GM11168 (cell line): Measurements from ENCODE around the gene PPAT.
"Not testable (repeated sequence)": the region's sequence is repeated elsewhere in the genome, so short reads cannot be mapped to it uniquely, and the experiment has no call there.

Source experiments
- in situ Hi-C: fragments of 300-500 bp; cut with MboI; formaldehyde crosslinking; loops from one replicate; pipeline ENCODE4 v1.12.0; 2022; ENCODE audit warnings: low sequenced_read_pairs; ENCODE audit not compliant: unreplicated experiment

The PPAT gene

GRCh38 chr4:56435140-56435926 lies at the start of gene PPAT:
Gene PPAT, minus strand, starts transcription at chr4:56435615. Its CDS starts 138 bp downstream, at chr4:56435477.
- in situ Hi-C loops, result no loop called here

GRCh38 chr4:56480691-56481090 lies 45.3 kb upstream of the PPAT start:
- in situ Hi-C loops, result no loop called here

GRCh38 chr4:56477192-56477702 lies 41.8 kb upstream of the PPAT start:
- in situ Hi-C loops, result no loop called here

GRCh38 chr4:56475917-56476316 lies 40.5 kb upstream of the PPAT start:
- in situ Hi-C loops, result no loop called here

- in situ Hi-C loops, result no loop called here
Observed at GRCh38 chr4:56469489-56470210, 34.2 kb upstream of the PPAT start.

- in situ Hi-C loops, result no loop called here
Observed at GRCh38 chr4:56468097-56468422, 32.6 kb upstream of the PPAT start.

GRCh38 chr4:56467284-56468096 lies 32.1 kb upstream of the PPAT start, which contains the start of gene SRP72:
Gene SRP72, plus strand, starts transcription at chr4:56467617. Its CDS starts 19 bp downstream, at chr4:56467636.
- in situ Hi-C loops, result no loop called here

- in situ Hi-C loops, result no loop called here
Observed at GRCh38 chr4:56466910-56467283, 31.5 kb upstream of the PPAT start.

- in situ Hi-C loops, result not testable (repeated sequence)
Observed at GRCh38 chr4:56466296-56466761, 30.9 kb upstream of the PPAT start.

- in situ Hi-C loops, result no loop called here
Observed at GRCh38 chr4:56465599-56466295, 30.3 kb upstream of the PPAT start.

GRCh38 chr4:56464581-56464980 lies 29.2 kb upstream of the PPAT start:
- in situ Hi-C loops, result no loop called here

- in situ Hi-C loops, result no loop called here
Observed at GRCh38 chr4:56463711-56464110, 28.3 kb upstream of the PPAT start.

GRCh38 chr4:56462157-56462556 lies 26.7 kb upstream of the PPAT start:
- in situ Hi-C loops, result no loop called here

GRCh38 chr4:56460085-56460484 lies 24.7 kb upstream of the PPAT start:
- in situ Hi-C loops, result no loop called here

- in situ Hi-C loops, result no loop called here
Observed at GRCh38 chr4:56450342-56450741, 14.9 kb upstream of the PPAT start.

- in situ Hi-C loops, result not testable (repeated sequence)
Observed at GRCh38 chr4:56449475-56449874, 14.1 kb upstream of the PPAT start.

GRCh38 chr4:56448301-56448700 lies 12.9 kb upstream of the PPAT start:
- in situ Hi-C loops, result no loop called here

- in situ Hi-C loops, result no loop called here
Observed at GRCh38 chr4:56445699-56446098, 10.3 kb upstream of the PPAT start.

GRCh38 chr4:56444719-56445118 lies 9.3 kb upstream of the PPAT start:
- in situ Hi-C loops, result no loop called here

- in situ Hi-C loops, result no loop called here
Observed at GRCh38 chr4:56440983-56441382, 5.6 kb upstream of the PPAT start.
